ENCODE results near the gene ISCU. TPM values are rescaled to one million over a fixed set of nuclear protein-coding genes. Genes with fewer than 3 reads are reported as not detected.

Gene ISCU
- total and polyA plus RNA-seq, 2 donors (not counting 3 experiments of a cell fraction or from before 2014, with no cell fraction given) = 74.8 to 78.6 TPM

- intact Hi-C loops (cut with micrococcal nuclease) = no loop called here
These were observed 35.4 kb downstream of the ISCU start, which contains the start of gene TMEM119 for GRCh38 chr12:108597559-108598471. TSS of gene TMEM119 (minus strand) at chr12:108598084. CDS start at chr12:108592383, 5,701 bp downstream.

GRCh38 chr12:108598553-108599250 is 36.3 kb downstream of the ISCU start:
- ChIA-PET CTCF (no interaction called here), POLR2A (interaction anchor here (0.6 kb wide), 1 partner anchor 64 kb away, joined by 3 read pairs; no protein-coding TSS in a partner anchor)
- BruUV-seq (replicated peaks) = no TSS peak
- no peaks in the 10 kb centered on the region for H3K79me2 ChIP-seq (ENCODE audit: control insufficient read depth, insufficient read depth, low read length)
- H3K27me3 ChIP-seq (ENCODE audit: control insufficient read depth in 2 of 2, insufficient read depth in 2 of 2, low read length in 2 of 2) = no peaks in the 10 kb centered on the region
- H4K20me1 ChIP-seq (replicated peaks; ENCODE audit: control insufficient read depth, extremely low read depth, insufficient read depth, low read length) = no peaks in the 10 kb centered on the region
- no peak overlapping the region for H3K4me3 ChIP-seq (replicated peaks in 1 of 3; ENCODE audit: insufficient read depth in 1 of 3, low read depth in 1 of 3, low read length in 3 of 3)
- TF ChIP-seq EZH2 (IDR thresholded peaks at IDR 0.05; ENCODE audit: borderline replicate concordance, low read depth, low read length, severe bottlenecking) = no peak
- TF ChIP-seq POLR2AphosphoS5 (IDR thresholded peaks at IDR 0.05; ENCODE audit: insufficient read depth, low read depth, low read length) = no peak
- TF ChIP-seq CTCF (IDR thresholded peaks at IDR 0.05; ENCODE audit: extremely low read depth in 1 of 2, insufficient read depth in 1 of 2, low read depth in 1 of 2, low read length in 2 of 2) = no peak
- no peak for TF ChIP-seq GATA2 (IDR thresholded peaks at IDR 0.05; ENCODE audit: insufficient read depth, insufficient read length, low read depth, low read length)
- no peak for TF ChIP-seq MAX (IDR thresholded peaks at IDR 0.05; ENCODE audit: insufficient read depth, insufficient read length)
- TF ChIP-seq FOS (IDR thresholded peaks at IDR 0.05; ENCODE audit: borderline replicate concordance, insufficient read depth, low read length) = no peak
- no peak for TF ChIP-seq POLR2A (IDR thresholded peaks at IDR 0.05; ENCODE audit: low read depth, low read length)
- no peak for TF ChIP-seq MYC (IDR thresholded peaks at IDR 0.05; ENCODE audit: low read depth, low read length)
- no peak for TF ChIP-seq JUN (IDR thresholded peaks at IDR 0.05; ENCODE audit: borderline replicate concordance, insufficient read depth, insufficient read length, low read depth)
- no peaks in the 10 kb centered on the region for H3K9me1 ChIP-seq (replicated peaks; ENCODE audit: control insufficient read depth, extremely low read depth, insufficient read depth, low read length)
- intact Hi-C loops (cut with micrococcal nuclease) = no loop called here
- dilution Hi-C loops (cut with MboI; ENCODE audit: extremely low pct_ligation_motif_present, low sequenced_read_pairs) = no loop called here
- H3K4me2 ChIP-seq (ENCODE audit: insufficient read depth, low read length) = no peak overlapping the region
- H3K9ac ChIP-seq (replicated peaks; ENCODE audit: extremely low read depth, insufficient read depth, low read length) = no peak overlapping the region
- H2AFZ ChIP-seq (ENCODE audit: low read depth, low read length) = no peak overlapping the region
- no peaks in the 10 kb centered on the region for H3K36me3 ChIP-seq (ENCODE audit: control insufficient read depth in 2 of 2, extremely low read depth in 1 of 2, insufficient read depth in 2 of 2, low read length in 2 of 2)
- H3K27ac ChIP-seq (ENCODE audit: insufficient read depth, low read depth, low read length) = no peak overlapping the region
- no peak for DNase-seq (ENCODE audit: low read depth, low spot score)
- no peaks in the 10 kb centered on the region for H3K4me1 ChIP-seq (ENCODE audit: control insufficient read depth, extremely low read depth, insufficient read depth, low read length)
- no peak for FAIRE-seq
- no peaks in the 10 kb centered on the region for H3K9me3 ChIP-seq (replicated peaks; ENCODE audit: control insufficient read depth, insufficient read depth, low read length)

More at GRCh38 chr12:108597559-108598471, 35.4 kb downstream of the ISCU start, which contains the start of gene TMEM119:
- Histone ChIP-seq H3K4me3 (replicated peaks in 1 of 3; ENCODE audit: insufficient read depth in 1 of 3, low read depth in 1 of 3, low read length in 3 of 3) (no peak within 1 kb of the TSS), H3K4me1 (ENCODE audit: control insufficient read depth, extremely low read depth, insufficient read depth, low read length) (no peaks in the 10 kb centered on the region), H3K9me1 (replicated peaks; ENCODE audit: control insufficient read depth, extremely low read depth, insufficient read depth, low read length) (no peaks in the 10 kb centered on the region), H3K79me2 (ENCODE audit: control insufficient read depth, insufficient read depth, low read length) (no peaks in the 10 kb centered on the region), H3K9ac (replicated peaks; ENCODE audit: extremely low read depth, insufficient read depth, low read length) (no peak within 1 kb of the TSS), H2AFZ (ENCODE audit: low read depth, low read length) (no peak within 1 kb of the TSS), H3K27me3 (ENCODE audit: control insufficient read depth in 2 of 2, insufficient read depth in 2 of 2, low read length in 2 of 2) (no peaks in the 10 kb centered on the region), H3K36me3 (ENCODE audit: control insufficient read depth in 2 of 2, extremely low read depth in 1 of 2, insufficient read depth in 2 of 2, low read length in 2 of 2) (no peaks in the 10 kb centered on the region), H3K27ac (ENCODE audit: insufficient read depth, low read depth, low read length) (no peak within 1 kb of the TSS), H3K4me2 (ENCODE audit: insufficient read depth, low read length) (no peak within 1 kb of the TSS), H3K9me3 (replicated peaks; ENCODE audit: control insufficient read depth, insufficient read depth, low read length) (no peaks in the 10 kb centered on the region), H4K20me1 (replicated peaks; ENCODE audit: control insufficient read depth, extremely low read depth, insufficient read depth, low read length) (no peaks in the 10 kb centered on the region)
- DNase-seq (ENCODE audit: low read depth, low spot score) = no peak
- ChIA-PET CTCF (no interaction called here), POLR2A (interaction anchor here (0.6 kb wide), 1 partner anchor 63 kb away, joined by 3 read pairs; no protein-coding TSS in a partner anchor)
- FAIRE-seq = no peak
- dilution Hi-C loops (cut with MboI; ENCODE audit: extremely low pct_ligation_motif_present, low sequenced_read_pairs) = no loop called here
- no TSS peak for BruUV-seq (replicated peaks)
- TF ChIP-seq MYC (IDR thresholded peaks at IDR 0.05; ENCODE audit: low read depth, low read length) (no peak), JUN (IDR thresholded peaks at IDR 0.05; ENCODE audit: borderline replicate concordance, insufficient read depth, insufficient read length, low read depth) (no peak), EZH2 (IDR thresholded peaks at IDR 0.05; ENCODE audit: borderline replicate concordance, low read depth, low read length, severe bottlenecking) (no peak)
